ENCODE data around the gene RGS7. TPM values are rescaled to one million over a fixed set of nuclear protein-coding genes. Genes with fewer than 3 reads are reported as not detected.

The RGS7 gene
- total and polyA plus RNA-seq, 2 of the 4 experiments (the other 2 are of a cell fraction) = 0.58 to 0.72 TPM

DNA sequence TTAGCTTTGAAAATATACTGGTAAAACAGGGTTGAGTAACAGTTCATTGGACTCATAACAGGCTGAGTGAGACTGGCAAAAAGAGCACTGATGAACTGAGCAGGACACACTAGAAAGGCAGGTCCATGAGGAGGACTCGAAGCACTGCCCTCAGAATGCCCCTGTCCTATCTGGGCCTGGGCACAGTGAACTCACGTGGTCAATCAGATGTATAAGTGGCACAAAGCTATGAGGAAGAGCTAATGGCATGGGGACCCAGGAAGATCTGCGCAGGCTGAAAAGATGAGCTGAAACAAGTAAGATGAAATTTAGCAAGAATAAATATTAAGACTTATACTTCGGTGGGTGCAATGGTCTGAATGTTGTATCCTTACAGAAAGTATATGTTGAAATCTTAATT lies 9.2 kb upstream of the RGS7 start:
- no peaks in the 10 kb centered on the region for H3K79me1 ChIP-seq (ENCODE audit: low read depth in 1 of 2, low read length in 2 of 2)
- no peak overlapping the region for H3K18ac ChIP-seq (ENCODE audit: low read depth, low read length)
- H4K5ac ChIP-seq (ENCODE audit: low read depth, low read length) = no peak overlapping the region
- H4K20me1 ChIP-seq (ENCODE audit: insufficient read depth, low read length) = no peaks in the 10 kb centered on the region
- H2BK120ac ChIP-seq (ENCODE audit: low read depth, low read length) = no peak overlapping the region
- no peaks in the 10 kb centered on the region for H3K9me3 ChIP-seq (ENCODE audit: control insufficient read depth, insufficient read depth, low read length)
- in situ Hi-C loops (cut with MboI; ENCODE audit: low sequenced_read_pairs) = no loop called here
- no peak overlapping the region for H3K14ac ChIP-seq (replicated peaks; ENCODE audit: low read depth, low read length)
- H2AFZ ChIP-seq (replicated peaks; ENCODE audit: low read length, poor library complexity) = no peak overlapping the region
- H3K27me3 ChIP-seq (ENCODE audit: control insufficient read depth, insufficient read depth, low read length) = peaks cover 4% of the 10 kb centered on the region; the same call in 1 of the 2 replicates
- H2AK9ac ChIP-seq (replicated peaks; ENCODE audit: low read depth, low read length, poor library complexity) = no peak overlapping the region
- TF ChIP-seq SMC3 (IDR thresholded peaks at IDR 0.05; ENCODE audit: low read depth, low read length) = no peak
- no peak for TF ChIP-seq RCOR1 (IDR thresholded peaks at IDR 0.05; ENCODE audit: insufficient replicate concordance, low read length)
- no peak for TF ChIP-seq RFX5 (IDR thresholded peaks at IDR 0.05; ENCODE audit: low read depth, low read length)
- H2AK5ac ChIP-seq (ENCODE audit: low read depth, low read length) = no peak overlapping the region
- intact Hi-C loops (cut with micrococcal nuclease) = no loop called here
- no peak overlapping the region for H3K56ac ChIP-seq (ENCODE audit: extremely low read depth, insufficient read depth, low read length)
- no peak overlapping the region for H3K9ac ChIP-seq (ENCODE audit: low read depth, low read length)
- H4K8ac ChIP-seq (ENCODE audit: low read depth in 2 of 2, low read length in 2 of 2) = no peak overlapping the region
- BruUV-seq (replicated peaks) = no TSS peak
- no peak overlapping the region for H3K27ac ChIP-seq (ENCODE audit: insufficient read depth, low read length)
- H3K4me3 ChIP-seq (ENCODE audit: insufficient read depth, low read depth, low read length) = no peak overlapping the region
- no peak overlapping the region for H3K23ac ChIP-seq (ENCODE audit: low read depth, low read length)
- H3K9me1 ChIP-seq (ENCODE audit: insufficient read depth, low read length) = no peaks in the 10 kb centered on the region
- no peaks in the 10 kb centered on the region for H3K4me1 ChIP-seq (ENCODE audit: control insufficient read depth, insufficient read depth, low read length)
- dilution Hi-C loops (cut with HindIII; ENCODE audit: low sequenced_read_pairs, unreplicated experiment) = no loop called here
- POLR2A ChIA-PET (ENCODE audit: unreplicated experiment) = no interaction called here
- DNase-seq (no peak), ATAC-seq (ENCODE audit: low read depth) (no peak)
- H2BK5ac ChIP-seq (ENCODE audit: low read depth, low read length, poor library complexity, severe bottlenecking) = no peak overlapping the region
- WGBS, 2 experiments (ENCODE audit: extremely low coverage in 2 of 2, insufficient read length in 1 of 2) = 0% methylated on average over 1 of the region's 4 CpGs; no CpG with 5 or more reads in 1 of the 2 experiments
- no peak overlapping the region for H3K4ac ChIP-seq (ENCODE audit: low read depth, low read length)
- no peak overlapping the region for H2BK15ac ChIP-seq (ENCODE audit: low read depth, low read length)
- CTCF ChIA-PET = no interaction called here
- no peaks in the 10 kb centered on the region for H3K36me3 ChIP-seq (ENCODE audit: control insufficient read depth, insufficient read depth, low read length)
- no peak overlapping the region for H4K91ac ChIP-seq (ENCODE audit: insufficient read depth, low read depth, low read length)
- no peak overlapping the region for H3K4me2 ChIP-seq (ENCODE audit: low read depth, low read length)
- no peak overlapping the region for H2BK20ac ChIP-seq (ENCODE audit: low read depth, low read length)

Data from IMR-90 (cell line).